HG03196 (cell line): ENCODE measurements around the gene TLE5.
"Not testable (repeated sequence)": the region's sequence is repeated elsewhere in the genome, so short reads cannot be mapped to it uniquely, and the experiment has no call there.

ENCODE experiments used
- ATAC-seq: cut with Tn5 transposase; IDR thresholded peaks from one replicate; pipeline ENCODE4 v1.9.1; 2021; ENCODE audit not compliant: unreplicated experiment

Gene TLE5

GRCh38 chr19:3061182-3062161 lies 823 bp downstream of the TLE5 start:
- peak; percentile 35 for ATAC-seq

GRCh38 chr19:3060857-3061181 lies 1.5 kb downstream of the TLE5 start:
- no peak for ATAC-seq

- ATAC-seq: no peak
Observed at GRCh38 chr19:3059653-3060052, 2.6 kb downstream of the TLE5 start.

DNA sequence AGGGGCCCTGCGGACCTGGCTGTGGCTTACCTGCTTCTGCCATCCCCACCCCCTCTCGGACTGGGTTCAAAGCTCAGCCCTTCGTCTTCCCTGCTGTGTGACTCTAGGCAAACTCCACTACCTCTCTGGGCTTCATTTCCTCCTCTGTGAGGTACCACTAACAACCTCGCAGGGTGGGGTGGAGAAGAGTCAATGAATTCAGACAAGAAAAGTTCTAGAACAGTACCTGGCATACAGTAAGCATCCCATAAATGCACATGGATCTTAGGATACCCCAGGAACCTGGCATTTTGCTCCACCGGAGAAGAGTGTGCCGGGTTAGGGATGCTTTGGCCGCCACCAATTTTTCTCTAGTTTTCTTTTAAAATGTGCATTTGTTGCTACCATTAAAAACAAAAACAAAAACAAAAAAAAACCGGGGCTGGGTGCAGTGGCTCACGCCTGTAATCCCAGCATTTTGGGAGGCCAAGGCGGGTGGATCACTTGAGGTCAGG lies 3.4 kb downstream of the TLE5 start:
- no peak for ATAC-seq

- ATAC-seq: no peak
Observed at GRCh38 chr19:3058009-3058820, 4.1 kb downstream of the TLE5 start.

GRCh38 chr19:3057275-3057714 lies 5.0 kb downstream of the TLE5 start:
- ATAC-seq: no peak

GRCh38 chr19:3056417-3057088 lies 5.7 kb downstream of the TLE5 start:
- no peak for ATAC-seq

GRCh38 chr19:3055741-3056416 lies 6.4 kb downstream of the TLE5 start:
- no peak for ATAC-seq

- no peak for ATAC-seq
Observed at GRCh38 chr19:3054972-3055740, 7.1 kb downstream of the TLE5 start.

DNA sequence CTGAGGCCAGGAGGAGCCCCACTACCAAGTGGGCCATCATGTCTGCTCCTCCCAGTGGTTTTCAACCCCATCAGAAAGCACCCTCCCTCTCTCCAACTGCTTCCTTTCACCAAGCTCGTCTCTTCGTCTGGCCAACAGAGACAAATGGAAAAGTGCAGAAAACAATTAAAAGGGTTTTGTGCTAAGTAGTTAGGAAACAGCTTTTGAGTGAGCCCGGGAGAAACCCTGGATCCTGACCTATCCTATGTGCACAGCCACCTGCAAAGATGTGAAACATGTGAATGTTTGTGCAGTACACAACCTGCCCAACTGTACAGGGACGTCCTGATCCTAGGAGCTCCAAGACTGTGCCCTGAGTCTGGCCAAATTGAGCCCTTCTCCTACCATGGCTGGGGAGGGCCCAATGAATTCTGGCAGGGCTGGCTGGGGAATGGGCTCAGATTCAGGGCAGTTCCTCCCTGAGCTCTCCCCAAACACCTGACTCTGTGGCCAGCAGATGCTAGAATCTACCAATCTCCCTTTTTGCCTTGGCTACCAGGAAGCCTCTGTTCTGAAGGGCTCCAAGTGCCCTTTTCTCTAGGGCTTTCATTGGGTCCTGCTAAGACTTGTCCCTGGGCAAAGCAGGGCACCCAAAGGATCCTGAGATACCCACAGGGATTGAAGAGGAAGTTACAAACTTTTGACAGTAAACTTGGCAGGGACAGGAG lies 7.9 kb downstream of the TLE5 start:
- no peak for ATAC-seq

GRCh38 chr19:3053780-3054179 lies 8.5 kb downstream of the TLE5 start:
- no peak for ATAC-seq

DNA sequence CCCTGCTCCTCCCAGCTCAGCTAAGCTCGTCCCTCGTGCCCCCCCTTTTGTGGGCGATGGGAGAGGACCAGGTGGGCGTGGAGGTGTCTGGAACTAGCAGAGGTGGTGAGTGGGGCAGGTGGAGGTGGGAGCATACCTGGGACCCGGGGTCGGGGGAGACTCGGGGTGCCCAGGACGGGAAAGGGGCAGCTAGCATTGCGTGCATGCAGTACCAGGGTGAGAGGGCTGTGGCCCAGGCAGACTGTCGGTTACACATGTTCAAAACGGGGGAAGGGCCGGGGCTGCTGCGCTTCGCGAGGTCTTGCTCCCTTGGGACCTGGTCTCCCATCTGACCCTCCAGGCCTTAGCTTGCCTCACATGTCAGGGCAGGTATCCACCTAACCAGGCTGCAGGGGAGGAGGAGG lies 9.1 kb downstream of the TLE5 start:
- ATAC-seq: no peak

GRCh38 chr19:3050016-3050415 lies 12.3 kb downstream of the TLE5 start:
- ATAC-seq: not testable (repeated sequence)

DNA sequence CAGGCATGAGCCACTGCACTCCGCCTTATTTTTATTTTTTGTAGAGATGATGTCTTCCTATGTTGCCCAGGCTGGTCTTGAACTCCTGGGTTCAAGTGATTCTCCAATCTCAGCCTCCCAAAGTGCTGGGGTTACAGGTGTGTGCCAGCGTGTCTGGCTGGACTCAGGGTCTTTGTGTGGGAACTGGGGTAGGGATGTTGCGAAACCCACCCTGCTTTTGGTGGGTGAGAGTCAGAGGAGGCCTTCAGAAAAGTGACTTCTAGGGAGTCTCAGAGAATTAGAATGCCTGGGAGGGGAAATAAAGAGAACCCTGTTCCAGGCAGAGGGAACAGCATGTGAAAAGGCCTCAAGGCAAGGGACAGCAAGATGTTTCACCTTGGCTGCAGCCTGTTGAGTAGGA lies 13.2 kb downstream of the TLE5 start:
- ATAC-seq: no peak

DNA sequence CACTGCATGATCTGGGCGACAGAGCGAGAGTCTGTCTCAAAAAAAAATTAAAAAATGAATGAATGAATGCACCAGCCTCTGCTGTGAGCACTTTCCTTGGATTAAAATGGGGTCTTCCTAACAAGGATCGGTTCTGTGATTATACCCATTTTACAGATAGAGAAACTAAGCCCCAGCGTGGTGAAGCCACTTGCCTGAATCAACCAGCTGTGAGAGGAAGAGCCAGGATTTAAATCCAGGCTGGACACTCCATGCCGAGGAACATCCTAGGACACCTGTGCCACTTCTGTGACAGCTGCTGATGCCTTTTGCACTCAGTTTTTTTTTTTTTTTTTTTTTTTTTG lies 14.1 kb downstream of the TLE5 start:
- ATAC-seq: no peak

DNA sequence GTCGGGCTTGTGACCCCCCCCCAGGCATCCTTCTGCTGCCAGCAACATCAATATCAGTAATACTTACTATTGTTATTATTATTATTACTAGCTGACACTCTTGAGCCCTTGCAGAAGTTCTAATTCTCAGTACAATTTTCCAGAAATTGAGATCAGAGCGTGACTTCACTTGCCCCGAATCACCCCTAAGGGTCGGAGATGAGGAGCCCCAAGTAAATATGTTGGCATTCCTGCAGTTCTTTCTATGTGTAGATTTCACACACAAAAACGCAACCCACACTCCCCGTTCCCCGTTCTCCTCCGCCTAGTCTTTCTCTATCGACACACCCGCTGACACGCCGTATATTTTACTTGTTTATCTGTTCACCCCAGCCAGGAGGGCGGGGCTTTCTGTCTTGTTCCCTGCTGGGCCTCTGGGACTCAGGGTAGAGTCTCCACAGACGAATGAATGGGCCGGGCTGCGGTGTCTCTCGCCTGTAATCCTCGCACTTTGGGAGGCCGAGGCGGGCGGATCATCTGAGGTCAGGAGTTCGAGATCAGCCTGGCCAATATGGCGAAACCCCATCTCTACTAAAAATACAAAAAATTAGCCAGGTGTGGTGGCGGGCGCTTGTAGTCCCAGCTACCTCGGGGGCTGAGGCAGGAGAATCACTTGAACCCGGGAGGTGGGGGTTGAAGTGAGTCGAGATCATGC lies 14.7 kb downstream of the TLE5 start:
- no peak for ATAC-seq

DNA sequence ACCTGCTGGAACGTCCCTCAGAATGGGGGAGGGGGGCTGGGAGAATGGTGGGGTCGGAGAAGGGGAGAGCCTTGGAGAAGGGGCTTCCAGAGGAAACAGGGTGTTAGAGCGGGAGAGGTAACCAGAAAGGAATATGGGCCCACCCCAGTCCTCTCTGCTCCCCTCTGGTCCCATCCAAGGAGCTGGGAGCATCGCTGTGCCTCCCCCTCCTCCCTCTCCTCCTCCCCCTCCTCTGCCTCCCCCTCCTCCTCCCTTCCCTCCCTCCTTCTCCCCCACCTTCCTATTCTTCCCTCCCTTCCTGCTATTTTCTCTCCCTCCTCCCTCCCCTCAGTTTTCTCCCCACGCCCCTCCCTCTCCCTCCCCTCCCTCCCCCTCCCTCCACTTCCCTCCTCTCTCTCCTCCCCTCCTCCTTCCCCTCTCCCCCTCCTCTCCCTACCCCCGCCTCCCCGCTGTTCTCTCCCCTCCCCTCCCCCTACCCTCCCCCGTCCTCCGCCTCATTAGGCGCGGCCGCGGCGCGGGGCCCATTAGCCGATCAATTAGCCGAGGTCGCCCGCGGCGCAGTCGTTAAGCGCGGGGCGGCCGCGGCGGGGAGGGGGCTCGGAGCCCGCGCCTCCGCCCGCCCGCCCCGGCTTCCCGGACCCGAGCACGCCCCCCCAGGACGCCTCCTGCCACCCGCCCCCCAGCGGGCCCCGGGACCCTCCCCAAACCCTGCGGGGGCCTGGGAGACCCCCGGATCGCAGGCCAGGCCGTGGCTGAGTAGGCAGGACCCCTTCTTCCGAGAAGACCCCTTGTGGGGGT lies 15.4 kb downstream of the TLE5 start:
- no peak for ATAC-seq
